Ishikawa (cell line): Measurements from ENCODE around the gene ZNG1B.

Experiments
- CEBPB ChIP-seq: IDR thresholded peaks from 2 replicates; pipeline ENCODE4 v1.6.1; 2012
- CREB1 ChIP-seq: IDR thresholded peaks from 2 replicates; pipeline ENCODE4 v1.6.1; 2012; ENCODE audit warnings: low read depth
- EGR1 ChIP-seq: IDR thresholded peaks from 2 replicates; pipeline ENCODE4 v1.6.1; 2012
- EP300 ChIP-seq: IDR thresholded peaks from 2 replicates; pipeline ENCODE4 v1.6.1; 2012; ENCODE audit warnings: borderline replicate concordance
- FOXM1 ChIP-seq: IDR thresholded peaks from 2 replicates; pipeline ENCODE4 v1.6.1; 2012; ENCODE audit warnings: low read depth, borderline replicate concordance
- NFIC ChIP-seq: IDR thresholded peaks from 2 replicates; pipeline ENCODE4 v1.6.1; 2012
- RAD21 ChIP-seq: IDR thresholded peaks from 2 replicates; pipeline ENCODE4 v1.6.1; 2012; ENCODE audit warnings: low read depth
- TAF1 ChIP-seq: IDR thresholded peaks from 2 replicates; pipeline ENCODE4 v1.6.1; 2012; ENCODE audit warnings: low read depth, mild to moderate bottlenecking
- TCF12 ChIP-seq: IDR thresholded peaks from 2 replicates; pipeline ENCODE4 v1.6.1; 2012; ENCODE audit warnings: low read depth
- YY1 ChIP-seq: IDR thresholded peaks from 2 replicates; pipeline ENCODE4 v1.6.1; 2012; ENCODE audit warnings: low read depth
- ZBTB7A ChIP-seq: IDR thresholded peaks from 2 replicates; pipeline ENCODE4 v1.6.1; 2012; ENCODE audit warnings: low read depth
- TF ChIP-seq, protein P1 (sequence below): IDR thresholded peaks from 2 replicates; pipeline ENCODE4 v1.6.1; 2012
- TF ChIP-seq, protein P2 (sequence below): IDR thresholded peaks from 2 replicates; pipeline ENCODE4 v1.6.1; 2012; ENCODE audit warnings: low read depth, mild to moderate bottlenecking
- TF ChIP-seq, protein P3 (sequence below): IDR thresholded peaks from 2 replicates; pipeline ENCODE4 v1.6.1; 2012

DNA sequence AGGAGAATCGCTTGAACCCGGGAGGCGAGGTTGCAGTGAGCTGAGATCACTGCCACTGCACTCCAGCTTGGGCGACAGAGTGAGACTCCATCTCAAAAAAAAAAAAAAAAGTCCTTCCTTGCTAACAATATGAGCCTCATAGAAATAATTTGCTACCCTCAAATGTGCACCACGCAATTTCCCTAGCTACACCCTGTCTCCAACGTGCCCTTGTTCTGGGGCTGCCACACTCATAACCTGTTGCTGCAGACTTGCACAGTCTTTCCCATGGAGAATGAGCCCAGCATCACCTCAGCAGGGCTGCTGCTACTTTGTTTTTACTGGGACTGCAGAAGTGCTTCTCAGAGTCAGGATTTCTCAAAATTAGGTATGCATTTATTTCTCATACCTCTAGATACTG lies 46.4 kb upstream of the ZNG1B start:
- TF ChIP-seq, protein P1, sequence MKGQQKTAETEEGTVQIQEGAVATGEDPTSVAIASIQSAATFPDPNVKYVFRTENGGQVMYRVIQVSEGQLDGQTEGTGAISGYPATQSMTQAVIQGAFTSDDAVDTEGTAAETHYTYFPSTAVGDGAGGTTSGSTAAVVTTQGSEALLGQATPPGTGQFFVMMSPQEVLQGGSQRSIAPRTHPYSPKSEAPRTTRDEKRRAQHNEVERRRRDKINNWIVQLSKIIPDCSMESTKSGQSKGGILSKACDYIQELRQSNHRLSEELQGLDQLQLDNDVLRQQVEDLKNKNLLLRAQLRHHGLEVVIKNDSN = no peak
- TF ChIP-seq YY1 (no peak), TCF12 (no peak), FOXM1 (no peak), TAF1 (no peak), CEBPB (no peak), EGR1 (no peak), EP300 (no peak), NFIC (no peak), RAD21 (no peak), CREB1 (no peak), ZBTB7A (no peak)
- TF ChIP-seq, protein P2, sequence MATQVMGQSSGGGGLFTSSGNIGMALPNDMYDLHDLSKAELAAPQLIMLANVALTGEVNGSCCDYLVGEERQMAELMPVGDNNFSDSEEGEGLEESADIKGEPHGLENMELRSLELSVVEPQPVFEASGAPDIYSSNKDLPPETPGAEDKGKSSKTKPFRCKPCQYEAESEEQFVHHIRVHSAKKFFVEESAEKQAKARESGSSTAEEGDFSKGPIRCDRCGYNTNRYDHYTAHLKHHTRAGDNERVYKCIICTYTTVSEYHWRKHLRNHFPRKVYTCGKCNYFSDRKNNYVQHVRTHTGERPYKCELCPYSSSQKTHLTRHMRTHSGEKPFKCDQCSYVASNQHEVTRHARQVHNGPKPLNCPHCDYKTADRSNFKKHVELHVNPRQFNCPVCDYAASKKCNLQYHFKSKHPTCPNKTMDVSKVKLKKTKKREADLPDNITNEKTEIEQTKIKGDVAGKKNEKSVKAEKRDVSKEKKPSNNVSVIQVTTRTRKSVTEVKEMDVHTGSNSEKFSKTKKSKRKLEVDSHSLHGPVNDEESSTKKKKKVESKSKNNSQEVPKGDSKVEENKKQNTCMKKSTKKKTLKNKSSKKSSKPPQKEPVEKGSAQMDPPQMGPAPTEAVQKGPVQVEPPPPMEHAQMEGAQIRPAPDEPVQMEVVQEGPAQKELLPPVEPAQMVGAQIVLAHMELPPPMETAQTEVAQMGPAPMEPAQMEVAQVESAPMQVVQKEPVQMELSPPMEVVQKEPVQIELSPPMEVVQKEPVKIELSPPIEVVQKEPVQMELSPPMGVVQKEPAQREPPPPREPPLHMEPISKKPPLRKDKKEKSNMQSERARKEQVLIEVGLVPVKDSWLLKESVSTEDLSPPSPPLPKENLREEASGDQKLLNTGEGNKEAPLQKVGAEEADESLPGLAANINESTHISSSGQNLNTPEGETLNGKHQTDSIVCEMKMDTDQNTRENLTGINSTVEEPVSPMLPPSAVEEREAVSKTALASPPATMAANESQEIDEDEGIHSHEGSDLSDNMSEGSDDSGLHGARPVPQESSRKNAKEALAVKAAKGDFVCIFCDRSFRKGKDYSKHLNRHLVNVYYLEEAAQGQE = no peak
- TF ChIP-seq, protein P3, sequence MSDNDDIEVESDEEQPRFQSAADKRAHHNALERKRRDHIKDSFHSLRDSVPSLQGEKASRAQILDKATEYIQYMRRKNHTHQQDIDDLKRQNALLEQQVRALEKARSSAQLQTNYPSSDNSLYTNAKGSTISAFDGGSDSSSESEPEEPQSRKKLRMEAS = no peak
